Measurements from ENCODE around the gene RAB3IP.

GRCh38 chr12:69704357-69704756 lies 34.3 kb upstream of the RAB3IP start:
- TF ChIP-seq, protein P1, sequence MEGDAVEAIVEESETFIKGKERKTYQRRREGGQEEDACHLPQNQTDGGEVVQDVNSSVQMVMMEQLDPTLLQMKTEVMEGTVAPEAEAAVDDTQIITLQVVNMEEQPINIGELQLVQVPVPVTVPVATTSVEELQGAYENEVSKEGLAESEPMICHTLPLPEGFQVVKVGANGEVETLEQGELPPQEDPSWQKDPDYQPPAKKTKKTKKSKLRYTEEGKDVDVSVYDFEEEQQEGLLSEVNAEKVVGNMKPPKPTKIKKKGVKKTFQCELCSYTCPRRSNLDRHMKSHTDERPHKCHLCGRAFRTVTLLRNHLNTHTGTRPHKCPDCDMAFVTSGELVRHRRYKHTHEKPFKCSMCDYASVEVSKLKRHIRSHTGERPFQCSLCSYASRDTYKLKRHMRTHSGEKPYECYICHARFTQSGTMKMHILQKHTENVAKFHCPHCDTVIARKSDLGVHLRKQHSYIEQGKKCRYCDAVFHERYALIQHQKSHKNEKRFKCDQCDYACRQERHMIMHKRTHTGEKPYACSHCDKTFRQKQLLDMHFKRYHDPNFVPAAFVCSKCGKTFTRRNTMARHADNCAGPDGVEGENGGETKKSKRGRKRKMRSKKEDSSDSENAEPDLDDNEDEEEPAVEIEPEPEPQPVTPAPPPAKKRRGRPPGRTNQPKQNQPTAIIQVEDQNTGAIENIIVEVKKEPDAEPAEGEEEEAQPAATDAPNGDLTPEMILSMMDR (conservative IDR thresholded peaks at IDR 0.05; ENCODE audit: low read length), result no peak
- no peak for TF ChIP-seq EZH2phosphoT487 (IDR thresholded peaks at IDR 0.05; ENCODE audit: borderline replicate concordance)
